Neuronal stem cell (in vitro differentiated cells): ENCODE measurements around the gene LYRM9.
"Not testable (repeated sequence)": the region's sequence is repeated elsewhere in the genome, so short reads cannot be mapped to it uniquely, and the experiment has no call there.

Experiments used
- DNase-seq: peaks from one replicate; pipeline ENCODE4 v3.0.0-alpha.2; 2013; ENCODE audit warnings: low spot score
- H2AFZ ChIP-seq: one replicate; pipeline ENCODE4 v1.6.1; 2013; ENCODE audit warnings: mild to moderate bottlenecking, low read length, inconsistent platforms
- H2AK5ac ChIP-seq: 2 replicates; pipeline ENCODE4 v1.6.1; 2013; ENCODE audit warnings: low read depth, mild to moderate bottlenecking, inconsistent platforms, low read length, moderate library complexity, mixed read lengths
- H2BK120ac ChIP-seq: 2 replicates; pipeline ENCODE4 v1.6.1; 2013; ENCODE audit warnings: low read depth, mild to moderate bottlenecking, inconsistent platforms, low read length, moderate library complexity, mixed read lengths
- H2BK12ac ChIP-seq: one replicate; pipeline ENCODE4 v1.6.1; 2013; ENCODE audit warnings: low read length, inconsistent platforms
- H2BK15ac ChIP-seq: 2 replicates; pipeline ENCODE4 v1.6.1; 2013; ENCODE audit warnings: mild to moderate bottlenecking, low read length, inconsistent platforms, mixed read lengths
- H2BK5ac ChIP-seq: one replicate; pipeline ENCODE4 v1.6.1; 2013; ENCODE audit warnings: inconsistent platforms, mild to moderate bottlenecking, low read length, moderate library complexity
- H3K14ac ChIP-seq: one replicate; pipeline ENCODE4 v1.6.1; 2013; ENCODE audit warnings: low read length, inconsistent platforms
- H3K18ac ChIP-seq: 2 replicates; pipeline ENCODE4 v1.6.1; 2013; ENCODE audit warnings: low read length, inconsistent platforms
- H3K23ac ChIP-seq: 2 replicates; pipeline ENCODE4 v1.6.1; 2013; ENCODE audit warnings: low read depth, mild to moderate bottlenecking, mixed read lengths, low read length, inconsistent platforms; ENCODE audit not compliant: poor library complexity
- H3K27ac ChIP-seq: replicated peaks from 3 replicates; pipeline ENCODE4 v1.5.1; 2013; ENCODE audit warnings: low read length, inconsistent platforms
- H3K27me3 ChIP-seq, 3 experiments: 2 replicates each; pipeline ENCODE4 v1.6.1; 2013; ENCODE audit warnings: low read length in 3 of 3, mild to moderate bottlenecking in 2 of 3, inconsistent platforms in 1 of 3, low read depth in 1 of 3, mixed read lengths in 1 of 3, moderate library complexity in 1 of 3; ENCODE audit not compliant: control insufficient read depth in 3 of 3, insufficient read depth in 3 of 3
- H3K36me3 ChIP-seq, 2 donors: replicated peaks in 1 of 2; 2 replicates each; pipeline ENCODE4 v1.6.1; 2013; ENCODE audit warnings: low read length in 2 of 2; ENCODE audit not compliant: control insufficient read depth in 2 of 2, insufficient read depth in 2 of 2
- H3K4ac ChIP-seq: 2 replicates; pipeline ENCODE4 v1.6.1; 2013; ENCODE audit warnings: inconsistent platforms, mild to moderate bottlenecking, low read length, moderate library complexity
- H3K4me1 ChIP-seq, 2 donors: 1 replicate in 1 of 2; 2 replicates in 1 of 2; pipeline ENCODE4 v1.6.1; 2013; ENCODE audit warnings: low read length in 2 of 2, low read depth in 1 of 2; ENCODE audit not compliant: control insufficient read depth in 2 of 2, insufficient read depth in 1 of 2
- H3K4me2 ChIP-seq: one replicate; pipeline ENCODE4 v1.6.1; 2013; ENCODE audit warnings: mild to moderate bottlenecking, low read length, inconsistent platforms; ENCODE audit not compliant: insufficient read depth, poor library complexity, severe bottlenecking
- H3K4me3 ChIP-seq, 2 donors: 2 replicates each; pipeline ENCODE4 v1.5.1; 2013; ENCODE audit warnings: low read length in 2 of 2, mild to moderate bottlenecking in 2 of 2, inconsistent platforms in 1 of 2, moderate library complexity in 1 of 2
- H3K79me1 ChIP-seq: one replicate; pipeline ENCODE4 v1.6.1; 2013; ENCODE audit warnings: low read depth, mild to moderate bottlenecking, inconsistent platforms, low read length, moderate library complexity
- H3K9ac ChIP-seq: one replicate; pipeline ENCODE4 v1.6.1; 2013; ENCODE audit warnings: mild to moderate bottlenecking, low read depth, low read length, inconsistent platforms; ENCODE audit not compliant: poor library complexity
- H3K9me3 ChIP-seq, 2 donors: replicated peaks in 1 of 2; 2 replicates each; pipeline versions ENCODE3 to v1.6.1; 2013; ENCODE audit warnings: low read length in 2 of 2, mild to moderate bottlenecking in 2 of 2, inconsistent platforms in 1 of 2, low read depth in 1 of 2, mixed read lengths in 1 of 2, moderate library complexity in 1 of 2; ENCODE audit not compliant: control insufficient read depth in 2 of 2, insufficient read depth in 1 of 2
- H4K8ac ChIP-seq: one replicate; pipeline ENCODE4 v1.6.1; 2013; ENCODE audit warnings: low read depth, mild to moderate bottlenecking, inconsistent platforms, low read length, moderate library complexity
- H4K91ac ChIP-seq: one replicate; pipeline ENCODE4 v1.6.1; 2013; ENCODE audit warnings: low read length, low read depth, mild to moderate bottlenecking, inconsistent platforms; ENCODE audit not compliant: poor library complexity
- WGBS, 2 donors: extraction: QIAGEN DNeasy Blood & Tissue Kit; methylation state at CpG; one replicate each; pipeline ENCODE4 v1.1.7; 2013; ENCODE audit warnings: missing lambda C conversion rate in 2 of 2, mixed read lengths in 1 of 2; ENCODE audit not compliant: insufficient read length in 2 of 2, insufficient replicate concordance in 1 of 2; ENCODE audit errors: extremely low coverage in 2 of 2; 5-methylcytosine and 5-hydroxymethylcytosine counted together

LYRM9 gene

GRCh38 chr17:27915709-27916108 is 22.5 kb upstream of the LYRM9 start:
- Histone ChIP-seq H3K9ac (no peak overlapping the region), H3K14ac (no peak overlapping the region), H3K27ac (no peak overlapping the region), H3K4ac (no peak overlapping the region), H2AK5ac (no peak overlapping the region), H2BK15ac (no peak overlapping the region), H4K91ac (no peak overlapping the region), H4K8ac (no peak overlapping the region), H2BK5ac (no peak overlapping the region), H2AFZ (no peak overlapping the region), H3K36me3 (no peaks in the 10 kb centered on the region), H2BK12ac (no peak overlapping the region), H3K4me3 (no peak overlapping the region), H2BK120ac (no peak overlapping the region), H3K18ac (no peak overlapping the region), H3K23ac (no peak overlapping the region), H3K79me1 (no peaks in the 10 kb centered on the region), H3K4me1 (peaks cover 2 to 3% of the 10 kb centered on the region in 2 donors), H3K9me3 (no peaks in the 10 kb centered on the region), H3K27me3 (peaks cover 0 to 27% (median 0%) of the 10 kb centered on the region in 3 experiments), H3K4me2 (no peak overlapping the region)
- no peak for DNase-seq
- WGBS, 2 donors: no CpG with 5 or more reads among the region's 7 CpGs

DNA sequence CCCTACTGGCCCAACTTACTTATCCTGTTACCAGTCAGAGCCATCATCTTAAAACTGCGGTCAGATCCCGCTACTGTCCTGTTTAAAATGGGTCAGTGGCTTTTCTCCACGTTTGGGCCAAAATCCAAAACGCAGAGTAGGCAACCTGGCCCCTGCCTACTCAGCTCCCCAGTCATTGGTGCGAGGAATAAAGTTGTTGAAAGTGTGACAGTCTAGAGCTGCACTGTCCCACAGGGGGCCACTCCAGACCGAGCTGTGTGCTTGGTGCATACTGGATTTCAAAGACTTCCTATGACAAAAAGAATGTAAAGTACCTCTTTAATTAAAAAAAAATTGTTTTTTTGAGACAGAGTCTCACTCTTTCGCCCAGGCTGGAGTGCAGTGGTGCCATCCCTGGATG is 21.2 kb upstream of the LYRM9 start:
- no peaks in the 10 kb centered on the region for H3K9me3 ChIP-seq
- H3K4ac ChIP-seq: no peak overlapping the region
- peaks cover 0 to 32% (median 0%) of the 10 kb centered on the region in 3 experiments for H3K27me3 ChIP-seq
- no peak overlapping the region for H3K23ac ChIP-seq
- H3K36me3 ChIP-seq: no peaks in the 10 kb centered on the region
- no peak overlapping the region for H2AK5ac ChIP-seq
- H2BK15ac ChIP-seq: no peak overlapping the region
- no CpG with 5 or more reads among the region's 7 CpGs for WGBS, 2 donors
- no peak overlapping the region for H2BK5ac ChIP-seq
- H4K8ac ChIP-seq: no peak overlapping the region
- peaks cover 2 to 3% of the 10 kb centered on the region in 2 donors for H3K4me1 ChIP-seq
- no peak overlapping the region for H3K9ac ChIP-seq
- no peaks in the 10 kb centered on the region for H3K79me1 ChIP-seq
- H2AFZ ChIP-seq: no peak overlapping the region
- no peak overlapping the region for H3K4me2 ChIP-seq
- no peak overlapping the region for H3K27ac ChIP-seq
- no peak for DNase-seq
- H3K14ac ChIP-seq: no peak overlapping the region
- no peak overlapping the region for H2BK120ac ChIP-seq
- no peak overlapping the region for H3K4me3 ChIP-seq
- no peak overlapping the region for H4K91ac ChIP-seq
- H2BK12ac ChIP-seq: no peak overlapping the region
- H3K18ac ChIP-seq: peak overlapping the region; percentile 49

DNA sequence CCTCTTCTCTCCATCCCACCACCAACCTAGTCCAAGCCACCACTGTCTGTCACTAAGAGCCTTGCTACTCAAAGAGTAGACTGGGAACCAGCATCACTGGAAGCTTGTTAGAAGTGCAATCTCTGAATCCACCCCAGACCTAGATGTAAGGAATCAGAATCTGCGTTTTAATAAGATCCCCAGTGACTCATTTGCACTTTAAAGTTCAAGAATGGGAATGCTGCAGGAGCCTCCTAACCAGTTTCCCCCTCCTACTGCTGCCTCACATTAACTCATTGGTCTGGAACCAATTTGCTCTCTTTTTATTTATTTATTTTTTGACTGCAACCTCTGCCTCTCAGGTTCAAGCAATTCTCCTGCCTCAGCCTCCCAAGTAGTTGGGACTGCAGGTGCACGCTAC is 19.8 kb upstream of the LYRM9 start:
- Histone ChIP-seq H3K79me1 (no peaks in the 10 kb centered on the region), H3K27me3 (peaks cover 0 to 29% (median 0%) of the 10 kb centered on the region in 3 experiments), H2AFZ (no peak overlapping the region), H3K36me3 (no peaks in the 10 kb centered on the region), H2BK120ac (no peak overlapping the region), H2BK5ac (no peak overlapping the region), H2AK5ac (no peak overlapping the region), H3K23ac (no peak overlapping the region), H3K9ac (no peak overlapping the region), H3K4me1 (peaks cover 2 to 3% of the 10 kb centered on the region in 2 donors), H3K14ac (no peak overlapping the region), H3K27ac (no peak overlapping the region), H2BK15ac (no peak overlapping the region), H3K4ac (no peak overlapping the region), H2BK12ac (no peak overlapping the region), H4K8ac (no peak overlapping the region), H3K18ac (no peak overlapping the region), H3K4me3 (no peak overlapping the region), H3K9me3 (no peaks in the 10 kb centered on the region), H3K4me2 (no peak overlapping the region), H4K91ac (no peak overlapping the region)
- whole genome bisulfite sequencing, 2 donors: no CpG with 5 or more reads among the region's 2 CpGs
- no peak for DNase-seq

DNA sequence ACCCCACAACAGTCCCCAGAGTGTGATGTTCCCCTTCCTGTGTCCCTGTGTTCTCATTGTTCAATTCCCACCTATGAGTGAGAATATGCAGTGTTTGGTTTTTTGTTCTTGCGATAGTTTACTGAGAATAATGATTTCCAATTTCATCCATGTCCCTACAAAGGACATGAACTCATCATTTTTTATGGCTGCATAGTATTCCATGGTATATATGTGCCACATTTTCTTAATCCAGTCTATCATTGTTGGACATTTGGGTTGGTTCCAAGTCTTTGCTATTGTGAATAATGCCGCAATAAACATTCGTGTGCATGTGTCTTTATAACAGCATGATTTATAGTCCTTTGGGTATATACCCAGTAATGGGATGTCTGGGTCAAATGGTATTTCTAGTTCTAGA is 19.1 kb upstream of the LYRM9 start:
- not testable (repeated sequence) for H3K79me1 ChIP-seq, H2AK5ac ChIP-seq, H3K23ac ChIP-seq, H2AFZ ChIP-seq, H3K27ac ChIP-seq, H4K91ac ChIP-seq, H4K8ac ChIP-seq, H3K4me3 ChIP-seq, H2BK5ac ChIP-seq, DNase-seq, H3K9me3 ChIP-seq, H2BK120ac ChIP-seq, H3K14ac ChIP-seq, H3K4me2 ChIP-seq, H2BK12ac ChIP-seq, H3K9ac ChIP-seq, H2BK15ac ChIP-seq, H3K36me3 ChIP-seq, H3K4me1 ChIP-seq, H3K18ac ChIP-seq, H3K4ac ChIP-seq
- no CpG with 5 or more reads among the region's 3 CpGs for WGBS, 2 donors
- peaks cover 0 to 25% (median 0%) of the 10 kb centered on the region in 3 experiments for H3K27me3 ChIP-seq
